ENCODE measurements around the gene BPIFB6.

BPIFB6 gene

GRCh38 chr20:32999603-33000250, 31.7 kb upstream of the BPIFB6 start:
- Histone ChIP-seq H3K36me3 (ENCODE audit: control insufficient read depth in 2 of 2, insufficient read depth in 1 of 2, low read length in 2 of 2) (no peaks in the 10 kb centered on the region), H3K4me3 (ENCODE audit: low read depth, low read length) (no peak overlapping the region), H3K4me1 (ENCODE audit: control insufficient read depth, insufficient read depth, low read length) (no peaks in the 10 kb centered on the region), H3K9me3 (ENCODE audit: control insufficient read depth, insufficient read depth, low read depth, low read length) (no peaks in the 10 kb centered on the region), H3K27ac (ENCODE audit: extremely low read depth, low read depth, low read length) (no peak overlapping the region)
- ChIA-PET POLR2A (no interaction called here), CTCF (no interaction called here)
- TF ChIP-seq ZBTB21 (tag by site-specific recombination; IDR thresholded peaks at IDR 0.05) (no peak), TSHZ1 (tag by site-specific recombination; IDR thresholded peaks at IDR 0.05; ENCODE audit: borderline replicate concordance) (no peak), ZNF660 (tag by site-specific recombination; IDR thresholded peaks at IDR 0.05) (no peak), ZBTB6 (tag by site-specific recombination; IDR thresholded peaks at IDR 0.05) (no peak), ZNF776 (tag by site-specific recombination; IDR thresholded peaks at IDR 0.05; ENCODE audit: borderline replicate concordance) (no peak), ZNF510 (tag by site-specific recombination; IDR thresholded peaks at IDR 0.05; ENCODE audit: insufficient replicate concordance) (no peak), GLIS1 (tag by site-specific recombination; IDR thresholded peaks at IDR 0.05) (no peak), TCF7L2 (IDR thresholded peaks at IDR 0.05; ENCODE audit: borderline replicate concordance, low read depth, low read length) (no peak), ZBTB48 (tag by site-specific recombination; IDR thresholded peaks at IDR 0.05) (no peak), ZFP3 (tag by site-specific recombination; IDR thresholded peaks at IDR 0.05; ENCODE audit: low read depth) (no peak), ZNF362 (tag by site-specific recombination; IDR thresholded peaks at IDR 0.05) (no peak), ZNF785 (tag by site-specific recombination; IDR thresholded peaks at IDR 0.05) (no peak), ZBTB17 (tag by site-specific recombination; IDR thresholded peaks at IDR 0.05) (no peak), ZNF23 (tag by site-specific recombination; IDR thresholded peaks at IDR 0.05; ENCODE audit: borderline replicate concordance) (no peak), MYNN (tag by site-specific recombination; IDR thresholded peaks at IDR 0.05; ENCODE audit: borderline replicate concordance) (no peak), ZNF701 (tag by site-specific recombination; IDR thresholded peaks at IDR 0.05) (no peak), ZNF132 (tag by site-specific recombination; IDR thresholded peaks at IDR 0.05; ENCODE audit: borderline replicate concordance) (no peak), ZNF48 (tag by site-specific recombination; IDR thresholded peaks at IDR 0.05) (no peak)

GRCh38 chr20:33000802-33001466, 30.5 kb upstream of the BPIFB6 start:
- ChIA-PET CTCF (interaction anchor here (1.3 kb wide), 1 partner anchor 95 kb away, joined by 3 read pairs; no protein-coding TSS in a partner anchor), POLR2A (no interaction called here)
- Histone ChIP-seq H3K4me1 (ENCODE audit: control insufficient read depth, insufficient read depth, low read length) (no peaks in the 10 kb centered on the region), H3K27ac (ENCODE audit: extremely low read depth, low read depth, low read length) (no peak overlapping the region), H3K9me3 (ENCODE audit: control insufficient read depth, insufficient read depth, low read depth, low read length) (no peaks in the 10 kb centered on the region), H3K4me3 (ENCODE audit: low read depth, low read length) (no peak overlapping the region), H3K36me3 (ENCODE audit: control insufficient read depth in 2 of 2, insufficient read depth in 1 of 2, low read length in 2 of 2) (no peaks in the 10 kb centered on the region)
- no peak for TF ChIP-seq ZNF16 (tag by site-specific recombination; IDR thresholded peaks at IDR 0.05; ENCODE audit: low read depth)
- no peak for TF ChIP-seq ZBTB8A (tag by site-specific recombination; IDR thresholded peaks at IDR 0.05)
